Fibroblast of the aortic adventitia (primary cell): ENCODE measurements around the gene CEP295NL. TPM values are rescaled to one million over a fixed set of nuclear protein-coding genes. Genes with fewer than 3 reads are reported as not detected.
A peak's percentile ranks its signal among the peaks of the same experiment; 100 is the strongest.
"Not testable (repeated sequence)": the region's sequence is repeated elsewhere in the genome, so short reads cannot be mapped to it uniquely, and the experiment has no call there.

Experiments used
- DNase-seq: peaks from one replicate; pipeline ENCODE4 v3.0.0-alpha.2; 2010; ENCODE audit warnings: low read depth
- H3K4me3 ChIP-seq: 2 replicates; pipeline ENCODE4 v1.5.1; 2011; ENCODE audit warnings: low read depth, mild to moderate bottlenecking, control low read depth, low read length, moderate library complexity
- CTCF ChIP-seq: IDR thresholded peaks from 2 replicates; pipeline ENCODE4 v1.5.1; 2011; ENCODE audit warnings: mild to moderate bottlenecking, low read length, control low read depth, inconsistent platforms; ENCODE audit not compliant: insufficient read depth
- total RNA-seq: library from RNA; depleted of rRNA; stranded (reverse); fragments of >200 nt; gene quantifications from 2 replicates; pipeline ENCODE4 v1.2.3, GENCODE V29; 2012; ENCODE audit warnings: low replicate concordance

The CEP295NL gene
- total RNA-seq, 1 donor = 3.3 TPM

GRCh38 chr17:78946131-78946530 lies 43.1 kb upstream of the CEP295NL start:
- no peak for DNase-seq
- H3K4me3 ChIP-seq = no peak overlapping the region
- no peak for TF ChIP-seq CTCF

GRCh38 chr17:78945455-78945854 lies 42.5 kb upstream of the CEP295NL start:
- not testable (repeated sequence) for H3K4me3 ChIP-seq, DNase-seq

GRCh38 chr17:78944956-78945355 lies 42.0 kb upstream of the CEP295NL start:
- no peak for DNase-seq
- H3K4me3 ChIP-seq = no peak overlapping the region
- TF ChIP-seq CTCF = no peak

GRCh38 chr17:78944026-78944425 lies 41.0 kb upstream of the CEP295NL start:
- TF ChIP-seq CTCF = no peak
- no peak overlapping the region for H3K4me3 ChIP-seq

GRCh38 chr17:78940708-78941107 lies 37.7 kb upstream of the CEP295NL start:
- no peak for DNase-seq
- H3K4me3 ChIP-seq = no peak overlapping the region
- TF ChIP-seq CTCF = no peak

More at GRCh38 chr17:78944026-78944425, 41.0 kb upstream of the CEP295NL start:
- DNase-seq = no peak

GRCh38 chr17:78940258-78940657 lies 37.3 kb upstream of the CEP295NL start:
- no peak for DNase-seq
- TF ChIP-seq CTCF = no peak
- H3K4me3 ChIP-seq = no peak overlapping the region

- no peak overlapping the region for H3K4me3 ChIP-seq
- DNase-seq = peak; percentile 56
- TF ChIP-seq CTCF = no peak
Observed at GRCh38 chr17:78939615-78940014, 36.6 kb upstream of the CEP295NL start.

GRCh38 chr17:78937561-78937960 lies 34.6 kb upstream of the CEP295NL start:
- TF ChIP-seq CTCF = no peak
- DNase-seq = no peak
- H3K4me3 ChIP-seq = no peak overlapping the region
